Activated gamma-delta T cell treated with Interleukin-2 at 50 U/mL for 16 hours (primary cell): Measurements from ENCODE around the gene PPARD.

Source experiments
- DNase-seq: peaks from one replicate; pipeline ENCODE4 v3.0.0-alpha.2; 2020

PPARD gene

GRCh38 chr6:35358086-35358485, 15.7 kb downstream of the PPARD start:
- no peak for DNase-seq

GRCh38 chr6:35359346-35359743, 17.0 kb downstream of the PPARD start:
- DNase-seq: no peak

- no peak for DNase-seq
Observed at GRCh38 chr6:35359744-35360348, 17.5 kb downstream of the PPARD start.

GRCh38 chr6:35360349-35361138, 18.2 kb downstream of the PPARD start:
- no peak for DNase-seq

- no peak for DNase-seq
Observed at GRCh38 chr6:35362200-35362599, 19.8 kb downstream of the PPARD start.

- DNase-seq: no peak
Observed at GRCh38 chr6:35363293-35363750, 21.0 kb downstream of the PPARD start.

GRCh38 chr6:35365594-35366203, 23.3 kb downstream of the PPARD start:
- no peak for DNase-seq

GRCh38 chr6:35366204-35366596, 23.8 kb downstream of the PPARD start:
- DNase-seq: no peak

- DNase-seq: no peak
Observed at GRCh38 chr6:35367646-35368037, 25.3 kb downstream of the PPARD start.

- no peak for DNase-seq
Observed at GRCh38 chr6:35368038-35368887, 25.9 kb downstream of the PPARD start.

- peak; percentile 17 for DNase-seq
Observed at GRCh38 chr6:35370124-35370741, 27.9 kb downstream of the PPARD start.

GRCh38 chr6:35370785-35371493, 28.6 kb downstream of the PPARD start:
- DNase-seq: no peak

- DNase-seq: no peak
Observed at GRCh38 chr6:35371494-35372262, 29.3 kb downstream of the PPARD start.

GRCh38 chr6:35372633-35373032, 30.3 kb downstream of the PPARD start:
- no peak for DNase-seq

GRCh38 chr6:35376281-35376680, 33.9 kb downstream of the PPARD start:
- DNase-seq: no peak

GRCh38 chr6:35377002-35377401, 34.6 kb downstream of the PPARD start:
- no peak for DNase-seq

GRCh38 chr6:35378261-35378660, 35.9 kb downstream of the PPARD start:
- no peak for DNase-seq

GRCh38 chr6:35381132-35381531, 38.8 kb downstream of the PPARD start:
- DNase-seq: no peak

- no peak for DNase-seq
Observed at GRCh38 chr6:35382015-35382414, 39.7 kb downstream of the PPARD start.

- no peak for DNase-seq
Observed at GRCh38 chr6:35385457-35386202, 43.3 kb downstream of the PPARD start.
